ENCODE measurements around the gene DFFB. TPM values are rescaled to one million over a fixed set of nuclear protein-coding genes. Genes with fewer than 3 reads are reported as not detected.

The DFFB gene
- total RNA-seq, 1 donor from 2014 or later, result 11.2 TPM

DNA sequence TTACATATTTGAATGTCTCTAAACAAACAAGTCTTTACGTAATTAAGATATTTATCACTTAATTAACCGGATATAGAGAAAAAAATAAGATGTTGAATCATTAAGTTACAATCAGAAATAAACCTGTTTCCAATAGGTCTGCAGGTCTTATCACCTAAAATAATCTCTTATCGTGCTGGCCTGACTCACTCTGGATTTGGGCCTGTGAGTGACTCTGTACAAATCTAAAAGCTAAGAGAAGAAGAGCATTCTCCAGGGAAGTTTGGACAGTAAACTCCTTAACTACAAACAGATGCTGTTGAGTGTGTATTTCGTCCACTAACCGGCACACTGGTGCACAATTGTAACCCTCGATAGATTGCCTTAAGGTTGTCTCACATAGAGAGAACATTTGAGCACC lies 25.6 kb upstream of the DFFB start:
- intact Hi-C loops (cut with micrococcal nuclease), result no loop called here

GRCh38 chr1:3834701-3835100 lies 22.6 kb upstream of the DFFB start:
- intact Hi-C loops (cut with micrococcal nuclease), result no loop called here

DNA sequence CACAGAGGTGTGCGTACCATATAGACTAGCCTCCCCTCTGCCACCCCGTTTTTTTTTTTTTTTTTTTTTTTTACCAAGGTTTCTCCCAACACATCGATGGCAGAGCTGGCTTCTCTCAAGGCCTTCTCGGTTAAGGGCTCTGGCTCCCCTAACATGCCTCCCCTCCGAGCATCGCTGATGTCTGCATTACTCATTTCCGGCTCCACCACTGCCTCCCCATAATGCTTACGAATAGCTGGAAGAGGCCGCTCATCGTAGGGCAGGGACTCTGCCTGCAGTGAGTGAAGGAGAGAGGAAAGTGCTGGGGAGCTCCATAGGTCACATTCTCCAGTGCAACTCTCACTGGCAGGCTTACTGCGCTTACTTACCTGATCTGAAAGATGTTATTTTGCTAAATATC lies 20.9 kb upstream of the DFFB start:
- intact Hi-C loops (cut with micrococcal nuclease), result no loop called here

DNA sequence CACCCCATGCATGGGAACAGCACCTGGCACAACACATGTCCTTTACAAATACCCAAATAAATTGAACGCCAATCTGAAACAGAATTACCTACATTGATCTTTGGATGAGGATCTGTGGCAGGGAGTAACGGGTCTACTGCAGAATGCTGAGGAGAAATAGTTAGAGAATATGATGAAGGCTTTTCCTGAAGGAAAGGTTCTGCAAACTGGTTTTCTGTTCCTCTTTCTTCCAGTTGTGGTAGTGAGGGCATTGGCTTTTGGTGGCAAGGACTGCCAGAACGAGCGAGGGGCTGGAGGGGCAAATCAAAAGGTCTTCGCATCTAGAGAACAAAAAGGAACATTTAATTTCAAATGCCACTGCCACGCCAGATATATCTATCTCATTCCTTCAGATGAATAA lies 20.1 kb upstream of the DFFB start:
- intact Hi-C loops (cut with micrococcal nuclease), result no loop called here

DNA sequence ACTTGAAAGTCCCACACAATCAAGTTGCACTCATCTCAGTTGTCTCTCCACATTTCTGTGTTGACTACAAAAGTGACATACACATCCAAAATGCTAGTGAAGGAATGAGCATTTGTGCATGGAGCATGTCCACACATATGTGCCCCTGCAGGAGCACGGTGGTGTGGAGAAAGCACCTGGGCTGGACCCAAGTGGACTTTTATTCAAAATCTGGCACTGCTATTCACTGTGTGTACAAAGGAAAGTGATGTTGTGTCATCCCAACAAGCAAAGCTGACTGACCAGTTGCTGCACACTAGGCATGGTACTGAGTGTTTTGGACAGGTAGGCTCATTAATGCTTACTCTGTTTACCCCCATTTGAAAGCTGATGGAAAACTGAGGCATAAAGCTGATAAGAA lies 19.6 kb upstream of the DFFB start:
- intact Hi-C loops (cut with micrococcal nuclease), result no loop called here

GRCh38 chr1:3838788-3839187 lies 18.5 kb upstream of the DFFB start:
- intact Hi-C loops (cut with micrococcal nuclease), result no loop called here

DNA sequence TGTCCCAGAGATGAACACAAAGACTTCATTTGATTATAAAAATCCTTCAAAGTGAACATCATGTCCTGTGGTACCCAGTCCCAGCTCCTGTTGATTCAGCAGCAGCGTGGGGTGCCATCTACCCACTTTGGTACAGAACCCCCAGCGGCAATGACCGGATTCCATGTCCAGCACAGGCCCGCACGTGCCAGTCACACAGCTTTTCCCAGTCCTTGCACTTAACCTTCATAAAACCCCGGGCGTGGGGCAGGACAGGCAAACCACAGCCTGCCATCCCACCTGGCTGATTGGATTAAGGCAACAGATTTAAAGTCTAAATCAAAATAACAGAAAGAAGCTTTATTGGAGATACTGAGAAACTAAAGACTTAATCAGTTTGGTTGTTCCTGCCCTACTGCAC lies 15.8 kb upstream of the DFFB start:
- intact Hi-C loops (cut with micrococcal nuclease), result no loop called here

- intact Hi-C loops (cut with micrococcal nuclease), result no loop called here
Measured at GRCh38 chr1:3842912-3843311, 14.4 kb upstream of the DFFB start.

GRCh38 chr1:3846541-3846940 lies 10.7 kb upstream of the DFFB start:
- intact Hi-C loops (cut with micrococcal nuclease), result no loop called here

GRCh38 chr1:3847081-3847480 lies 10.2 kb upstream of the DFFB start:
- intact Hi-C loops (cut with micrococcal nuclease), result no loop called here

GRCh38 chr1:3850857-3851256 lies 6.4 kb upstream of the DFFB start:
- intact Hi-C loops (cut with micrococcal nuclease), result no loop called here

GRCh38 chr1:3851292-3851691 lies 6.0 kb upstream of the DFFB start:
- intact Hi-C loops (cut with micrococcal nuclease), result no loop called here

DNA sequence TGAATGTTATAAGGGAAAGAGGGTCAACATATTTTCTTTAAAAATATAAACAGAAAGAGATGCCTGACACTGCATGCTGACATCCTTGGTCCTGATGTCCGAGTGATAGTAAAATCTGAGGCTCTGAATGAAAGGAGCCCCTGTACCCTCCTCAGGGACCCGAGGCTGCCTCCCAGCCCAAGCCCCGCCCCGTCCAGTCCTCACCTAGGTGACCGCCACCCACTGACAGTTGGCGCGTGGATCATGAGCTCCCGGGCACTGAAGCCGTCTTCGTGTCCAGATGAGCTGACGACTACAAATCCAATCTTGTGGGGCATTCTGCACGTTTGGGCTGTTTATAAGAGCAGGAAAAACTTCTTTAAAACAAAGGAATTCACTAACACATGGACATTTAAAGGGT lies 5.2 kb upstream of the DFFB start:
- intact Hi-C loops (cut with micrococcal nuclease), result no loop called here

- intact Hi-C loops (cut with micrococcal nuclease), result no loop called here
Measured at GRCh38 chr1:3852711-3853485, 4.4 kb upstream of the DFFB start.

GRCh38 chr1:3857791-3858129 lies 484 bp downstream of the DFFB start:
- intact Hi-C loops (cut with micrococcal nuclease), result loop anchor here (1.0 kb wide), 2 partner anchors 43 to 61 kb away; partner anchors contain the start of genes C1orf174 and LRRC47

- intact Hi-C loops (cut with micrococcal nuclease), result no loop called here
Measured at GRCh38 chr1:3858231-3858981, 1.1 kb downstream of the DFFB start.

GRCh38 chr1:3863231-3863935 lies 6.1 kb downstream of the DFFB start:
- intact Hi-C loops (cut with micrococcal nuclease), result no loop called here

GRCh38 chr1:3864884-3865283 lies 7.6 kb downstream of the DFFB start:
- intact Hi-C loops (cut with micrococcal nuclease), result no loop called here

- intact Hi-C loops (cut with micrococcal nuclease), result no loop called here
Measured at GRCh38 chr1:3865606-3866160, 8.4 kb downstream of the DFFB start.

- intact Hi-C loops (cut with micrococcal nuclease), result no loop called here
Measured at GRCh38 chr1:3868464-3869006, 11.3 kb downstream of the DFFB start.

GRCh38 chr1:3869751-3870301 lies 12.6 kb downstream of the DFFB start:
- intact Hi-C loops (cut with micrococcal nuclease), result no loop called here

DNA sequence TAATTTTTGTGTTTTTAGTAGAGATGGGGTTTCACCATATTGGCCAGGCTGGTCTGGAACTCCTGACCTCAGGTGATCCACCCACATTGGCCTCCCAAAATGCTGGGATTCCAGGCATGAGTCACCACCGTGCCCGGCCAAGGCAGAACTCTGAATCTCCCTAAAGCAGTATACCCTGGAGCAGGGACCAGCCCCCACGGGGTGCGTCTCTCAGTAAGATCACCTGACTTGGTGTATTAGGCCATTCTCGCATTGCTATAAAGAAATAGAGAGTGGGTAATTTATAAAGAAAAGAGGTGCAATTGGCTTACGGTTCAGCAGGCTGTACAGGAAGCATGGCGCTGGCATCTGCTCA lies 14.2 kb downstream of the DFFB start:
- intact Hi-C loops (cut with micrococcal nuclease), result no loop called here
